Measurements from ENCODE around the gene ASRGL1. TPM values are rescaled to one million over a fixed set of nuclear protein-coding genes. Genes with fewer than 3 reads are reported as not detected.

The ASRGL1 gene
- total RNA-seq, 1 experiment from 2014 or later, result 31.1 TPM

DNA sequence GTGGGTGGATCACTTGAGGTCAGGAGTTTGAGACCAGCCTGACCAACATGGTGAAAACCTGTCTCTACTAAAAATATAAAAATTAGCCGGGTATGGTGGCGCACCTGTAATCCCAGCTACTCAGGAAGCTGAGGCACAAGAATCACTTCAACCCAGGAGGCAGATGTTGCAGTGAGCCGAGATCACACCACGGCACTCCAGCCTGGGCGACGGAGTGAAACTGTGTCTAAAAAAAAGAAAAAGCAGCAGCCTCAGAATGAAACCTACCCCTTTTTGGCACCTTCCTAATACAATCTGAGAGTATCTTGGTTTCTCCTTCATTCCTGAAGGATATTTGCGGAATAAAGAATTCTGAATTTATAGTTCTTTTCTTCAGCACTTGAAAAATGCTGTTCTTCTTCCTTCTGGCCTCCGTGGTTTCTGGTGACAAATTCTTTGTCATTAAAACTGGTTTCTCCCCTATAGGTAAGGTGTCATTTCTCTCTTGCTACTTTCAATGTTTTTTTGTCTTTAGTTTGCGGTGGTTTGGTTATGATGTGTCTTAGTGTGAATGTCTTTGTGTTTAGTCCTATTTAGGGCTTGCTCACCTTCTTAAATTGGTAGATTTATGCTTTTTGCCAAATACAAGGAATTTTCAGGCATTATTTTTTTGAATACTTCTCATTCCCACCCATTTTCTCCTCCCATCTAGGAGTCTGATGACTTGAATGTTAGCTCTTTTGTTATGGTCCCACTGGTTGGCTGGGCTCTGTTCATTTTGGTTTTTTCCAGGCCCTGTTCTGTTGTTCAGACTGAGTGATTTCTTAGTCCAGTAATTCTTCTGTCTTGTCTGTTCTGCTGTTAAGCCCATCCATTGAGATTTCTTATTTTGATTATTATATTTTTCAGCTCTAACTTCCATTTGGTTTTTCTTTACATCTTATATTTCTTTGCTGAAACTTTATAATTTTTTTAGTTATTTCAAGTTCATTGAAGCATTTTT lies 15.4 kb downstream of the ASRGL1 start:
- Histone ChIP-seq H3K4ac (ENCODE audit: low read depth, low read length) (no peak overlapping the region), H3K9me3 (ENCODE audit: control insufficient read depth, low read depth, low read length) (no peaks in the 10 kb centered on the region), H3T11ph (ENCODE audit: low read length) (no peak overlapping the region), H3K9ac (ENCODE audit: extremely low read depth, insufficient read length, low read length) (no peak overlapping the region), H3K18ac (ENCODE audit: insufficient read length, low read depth, low read length) (no peak overlapping the region), H3K27me3 (ENCODE audit: insufficient read depth, low read length) (no peaks in the 10 kb centered on the region), H2BK20ac (ENCODE audit: low read depth, low read length, poor library complexity, severe bottlenecking) (no peak overlapping the region), H2AK5ac (ENCODE audit: insufficient read length, low read length) (no peak overlapping the region), H2BK15ac (ENCODE audit: low read depth, low read length) (no peak overlapping the region), H3K56ac (ENCODE audit: insufficient read length, low read depth, low read length) (no peak overlapping the region), H3K4me2 (ENCODE audit: insufficient read depth, insufficient read length, low read length) (no peak overlapping the region), H4K8ac (replicated peaks; ENCODE audit: insufficient read length, low read depth, low read length) (no peak overlapping the region), H2BK5ac (ENCODE audit: insufficient read length, low read length) (no peak overlapping the region), H4K5ac (ENCODE audit: insufficient read length, low read depth, low read length) (no peak overlapping the region), H2BK12ac (ENCODE audit: insufficient read length, low read depth, low read length) (no peak overlapping the region), H3K27ac (ENCODE audit: insufficient read length, low read depth, low read length) (no peak overlapping the region), H3K23me2 (ENCODE audit: insufficient read length, low read depth, low read length, poor library complexity, severe bottlenecking) (no peaks in the 10 kb centered on the region), H2BK120ac (ENCODE audit: low read depth, low read length, poor library complexity, severe bottlenecking) (no peak overlapping the region), H4K91ac (ENCODE audit: insufficient read length, low read depth, low read length) (no peak overlapping the region), H4K20me1 (ENCODE audit: control insufficient read depth, insufficient read depth, insufficient read length) (no peaks in the 10 kb centered on the region), H3K79me1 (ENCODE audit: insufficient read depth, low read depth, low read length, poor library complexity, severe bottlenecking) (no peaks in the 10 kb centered on the region), H3K14ac (ENCODE audit: insufficient read depth, low read length) (no peak overlapping the region), H3K4me1 (ENCODE audit: insufficient read depth, low read length) (peaks cover 4% of the 10 kb centered on the region; the same call in 1 of the 2 replicates), H2AFZ (ENCODE audit: low read length) (no peak overlapping the region), H3K23ac (ENCODE audit: insufficient read length, low read depth, low read length) (no peak overlapping the region), H3K79me2 (ENCODE audit: insufficient read depth, low read length) (no peaks in the 10 kb centered on the region)
- no CpG with 5 or more reads among the region's 9 CpGs for WGBS (ENCODE audit: extremely low coverage, insufficient read length, low lambda C conversion rate)
- H3K9me3 Mint-ChIP-seq, result no peaks in the 10 kb centered on the region
- TF ChIP-seq, protein P1, sequence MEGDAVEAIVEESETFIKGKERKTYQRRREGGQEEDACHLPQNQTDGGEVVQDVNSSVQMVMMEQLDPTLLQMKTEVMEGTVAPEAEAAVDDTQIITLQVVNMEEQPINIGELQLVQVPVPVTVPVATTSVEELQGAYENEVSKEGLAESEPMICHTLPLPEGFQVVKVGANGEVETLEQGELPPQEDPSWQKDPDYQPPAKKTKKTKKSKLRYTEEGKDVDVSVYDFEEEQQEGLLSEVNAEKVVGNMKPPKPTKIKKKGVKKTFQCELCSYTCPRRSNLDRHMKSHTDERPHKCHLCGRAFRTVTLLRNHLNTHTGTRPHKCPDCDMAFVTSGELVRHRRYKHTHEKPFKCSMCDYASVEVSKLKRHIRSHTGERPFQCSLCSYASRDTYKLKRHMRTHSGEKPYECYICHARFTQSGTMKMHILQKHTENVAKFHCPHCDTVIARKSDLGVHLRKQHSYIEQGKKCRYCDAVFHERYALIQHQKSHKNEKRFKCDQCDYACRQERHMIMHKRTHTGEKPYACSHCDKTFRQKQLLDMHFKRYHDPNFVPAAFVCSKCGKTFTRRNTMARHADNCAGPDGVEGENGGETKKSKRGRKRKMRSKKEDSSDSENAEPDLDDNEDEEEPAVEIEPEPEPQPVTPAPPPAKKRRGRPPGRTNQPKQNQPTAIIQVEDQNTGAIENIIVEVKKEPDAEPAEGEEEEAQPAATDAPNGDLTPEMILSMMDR (conservative IDR thresholded peaks at IDR 0.05), result no peak
- no peaks in the 10 kb centered on the region for H3K27me3 Mint-ChIP-seq (ENCODE audit: low read depth)
- DNase-seq, result no peak
- H3K27ac Mint-ChIP-seq, result peak overlapping the region in 2 of 3 experiments; percentile 5 to 71; a peak in 3 of 7 replicates
- peaks cover 4 to 19% (median 13%) of the 10 kb centered on the region in 3 experiments for H3K36me3 Mint-ChIP-seq (ENCODE audit: insufficient read depth in 1 of 3, low read depth in 3 of 3)
- no peak overlapping the region; a peak in 1 of 5 replicates for H3K4me3 Mint-ChIP-seq
- peaks cover 36% of the 10 kb centered on the region in 2 experiments for H3K4me1 Mint-ChIP-seq
